NT2/D1 (cell line): ENCODE measurements around the gene FBXO47.

ENCODE experiments used
- SUZ12 ChIP-seq: IDR thresholded peaks from 2 replicates; pipeline ENCODE4 v1.6.1; 2011; ENCODE audit not compliant: insufficient read length, insufficient read depth; ENCODE audit errors: extremely low read depth
- YY1 ChIP-seq: IDR thresholded peaks from 2 replicates; pipeline ENCODE4 v1.6.1; 2011; ENCODE audit not compliant: insufficient read length, insufficient read depth
- ZNF274 ChIP-seq: IDR thresholded peaks from 2 replicates; pipeline ENCODE4 v1.6.1; 2011; ENCODE audit warnings: mild to moderate bottlenecking, low read depth, low read length

- TF ChIP-seq YY1 (no peak), SUZ12 (no peak), ZNF274 (no peak)
These were observed 52.2 kb downstream of the FBXO47 start for GRCh38 chr17:38914741-38915638.
